ENCODE measurements around the gene ESRRB.

ESRRB gene

DNA sequence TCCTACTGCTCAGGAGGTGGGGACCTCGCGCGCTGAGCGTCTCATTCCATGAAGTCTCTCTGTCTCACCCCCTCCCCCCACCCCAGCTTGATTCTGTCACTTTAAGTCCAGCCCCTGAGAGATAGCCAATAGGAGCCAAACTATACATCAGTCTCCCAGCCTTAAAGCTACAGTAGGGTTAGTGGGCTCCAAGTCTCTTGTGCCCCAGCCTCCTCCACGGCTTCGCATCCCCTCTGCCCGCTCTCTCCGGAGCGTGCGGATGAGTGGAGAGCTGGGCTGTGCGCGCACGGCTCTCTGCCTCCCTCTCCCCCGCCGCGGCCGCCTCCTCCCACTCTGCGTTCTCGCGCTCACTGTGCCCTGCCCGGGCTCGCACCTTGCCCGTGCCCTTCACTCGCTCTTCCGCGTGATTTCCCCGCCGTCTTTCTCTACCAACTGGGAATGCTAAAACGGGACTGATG lies at the start of gene ESRRB:
Gene ESRRB, plus strand, starts transcription at position 191 of the 458 bp plus-strand sequence. Its CDS starts 265 bp downstream, at position 456.
- DNase-seq = no peak

GRCh38 chr14:76326918-76327689 lies 48.8 kb upstream of the ESRRB start:
- no peak for DNase-seq

DNA sequence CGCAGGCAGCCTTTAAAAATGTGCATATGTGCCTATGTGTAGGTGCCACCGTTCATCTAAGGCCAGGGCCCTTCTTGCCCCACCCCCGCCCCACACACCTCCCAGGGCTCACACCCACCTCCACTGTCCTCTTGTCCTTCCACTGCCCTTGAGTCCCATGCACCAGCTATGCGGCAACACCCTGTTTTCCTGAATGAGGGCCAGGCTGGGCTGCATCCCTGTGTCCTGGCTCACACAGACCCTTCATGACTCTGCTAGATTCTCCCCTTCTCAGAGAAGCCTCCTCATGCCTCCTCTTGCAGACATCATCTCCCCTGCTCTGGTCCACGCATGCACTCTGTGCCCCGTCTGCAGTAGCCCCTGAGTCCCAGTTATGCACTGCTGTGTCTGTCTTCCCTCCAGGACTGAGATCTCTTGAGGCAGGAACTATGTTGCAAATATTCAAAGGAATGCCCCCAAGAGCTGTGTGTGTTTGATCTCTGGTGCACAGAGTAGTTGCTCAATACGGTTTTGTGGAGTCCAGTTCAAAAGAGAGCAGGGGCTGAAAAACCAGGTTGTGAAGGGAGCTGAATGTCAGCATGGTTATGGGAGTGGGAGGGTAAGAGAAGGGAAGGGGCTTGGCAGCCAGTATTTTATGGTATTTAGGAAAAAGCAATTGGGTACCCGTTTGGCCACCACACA lies 47.3 kb upstream of the ESRRB start:
- DNase-seq = no peak

GRCh38 chr14:76329154-76329928 lies 46.6 kb upstream of the ESRRB start:
- DNase-seq = no peak

DNA sequence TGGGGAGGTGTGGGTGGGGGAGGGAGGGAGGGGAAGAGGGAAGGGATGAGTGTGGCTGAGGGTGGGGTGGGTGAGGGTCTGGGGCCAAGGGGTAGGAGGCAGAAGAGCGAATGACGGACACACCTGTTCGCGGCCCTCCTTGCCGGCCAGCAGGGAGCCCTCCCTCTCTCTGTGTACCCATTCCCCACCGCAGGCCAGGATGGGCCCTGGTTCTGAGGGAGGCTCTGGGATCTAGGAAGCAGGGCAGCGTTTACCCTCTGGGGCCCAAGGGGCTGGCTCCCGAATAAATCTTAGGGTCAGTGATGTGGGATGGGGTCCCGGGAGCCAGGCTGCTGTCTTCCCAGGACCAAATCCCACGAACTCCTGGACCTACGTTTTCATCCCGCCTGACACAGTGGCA lies 46.0 kb upstream of the ESRRB start:
- no peak for DNase-seq

GRCh38 chr14:76330411-76331327 lies 45.3 kb upstream of the ESRRB start:
- DNase-seq = no peak

DNA sequence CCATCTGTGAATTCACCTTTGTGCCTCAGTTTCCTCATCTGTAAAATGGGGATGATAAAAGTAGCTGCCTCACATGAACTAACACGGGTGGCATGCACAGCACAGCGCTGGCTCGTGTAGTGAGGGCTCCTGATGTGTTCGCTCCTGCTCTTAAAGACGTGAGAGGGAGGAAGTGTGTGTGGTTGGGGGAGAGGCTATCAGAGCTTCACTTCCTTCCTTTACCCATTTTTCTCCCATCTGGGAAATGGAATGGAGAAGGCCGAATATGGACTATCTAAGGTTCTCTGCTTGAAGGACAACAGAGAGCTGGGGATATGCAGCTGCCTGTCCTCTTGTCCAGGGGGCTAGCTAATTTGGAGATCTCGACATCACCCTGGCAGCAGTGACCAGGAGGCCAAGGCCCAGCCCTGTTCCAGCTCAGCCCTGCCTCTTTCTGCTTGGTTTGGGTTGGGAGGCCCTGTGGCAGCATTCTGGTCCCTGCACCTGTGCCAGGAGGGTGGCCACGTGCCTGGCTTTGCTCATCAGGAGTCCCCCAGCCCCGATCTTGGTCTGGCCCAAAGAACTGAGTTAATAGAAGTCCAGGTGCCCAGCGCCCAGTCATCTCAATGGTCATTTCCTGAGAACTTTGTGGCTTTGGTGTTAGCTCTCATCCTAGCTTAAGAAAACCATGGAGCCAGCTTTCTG lies 44.5 kb upstream of the ESRRB start:
- no peak for DNase-seq

GRCh38 chr14:76333664-76334063 lies 42.3 kb upstream of the ESRRB start:
- DNase-seq = no peak

GRCh38 chr14:76334316-76334715 lies 41.6 kb upstream of the ESRRB start:
- DNase-seq = no peak

DNA sequence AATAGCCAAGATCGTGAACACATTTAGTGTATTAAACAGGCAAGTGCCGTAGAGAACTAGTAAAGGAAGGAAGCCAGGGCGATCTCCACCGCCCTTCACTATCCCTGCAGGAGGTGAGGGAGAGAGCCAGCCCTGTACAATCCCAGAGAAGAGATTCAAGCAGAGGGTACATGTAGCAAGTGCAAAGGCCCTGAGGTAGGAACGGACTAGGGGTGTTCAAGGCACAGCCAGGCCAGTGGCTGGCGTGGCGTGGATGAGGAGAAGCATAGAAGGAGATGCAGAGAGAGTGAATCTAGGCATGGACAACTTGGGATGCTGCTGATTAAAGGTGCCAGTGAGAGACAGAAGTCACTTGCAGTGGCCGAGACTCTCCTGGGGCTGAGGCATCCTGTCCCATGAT lies 39.1 kb upstream of the ESRRB start:
- no peak for DNase-seq

DNA sequence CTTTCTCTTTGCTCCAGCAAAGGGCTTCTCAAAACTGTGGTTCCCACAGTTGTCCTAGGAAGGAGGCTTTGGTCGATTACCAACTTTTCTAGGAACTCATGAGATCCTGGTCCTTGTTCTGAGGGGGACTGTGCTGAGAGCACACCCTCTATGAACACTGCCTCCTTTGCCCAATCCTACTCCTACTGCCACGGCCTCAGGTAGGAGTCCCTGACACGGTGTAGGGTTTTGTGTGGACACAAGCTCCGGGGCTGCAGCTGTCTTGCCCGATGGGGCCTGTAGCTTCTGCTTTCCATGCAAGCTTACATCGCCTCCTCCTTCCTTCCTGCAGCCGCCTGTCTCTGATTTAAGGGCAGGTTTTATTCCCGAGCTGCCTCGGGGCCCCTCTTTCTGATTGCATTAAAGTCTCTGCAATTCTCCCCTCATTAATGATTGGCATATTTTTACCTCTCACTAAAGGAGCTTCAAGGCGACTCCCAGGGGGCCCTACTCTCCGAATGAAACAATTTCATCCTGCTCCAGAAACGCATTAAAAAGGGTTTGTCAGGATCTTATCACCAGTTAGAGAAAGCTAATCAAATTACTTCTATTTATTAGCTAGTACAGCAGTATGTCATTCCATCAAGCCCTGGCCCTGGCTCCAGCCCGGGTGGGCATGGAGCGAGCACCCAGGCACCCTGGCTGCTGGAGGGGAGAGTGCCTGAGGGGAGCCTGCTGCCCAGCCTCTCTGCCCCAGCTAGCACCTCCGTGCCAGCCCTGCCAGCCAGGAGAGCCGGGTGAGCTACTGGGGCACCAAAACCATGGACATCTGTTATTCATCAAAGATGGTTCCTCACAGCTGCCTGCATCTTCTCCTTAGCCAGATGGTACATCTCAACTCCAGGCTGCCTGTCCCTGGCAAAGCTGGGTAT lies 38.0 kb upstream of the ESRRB start:
- no peak for DNase-seq

DNA sequence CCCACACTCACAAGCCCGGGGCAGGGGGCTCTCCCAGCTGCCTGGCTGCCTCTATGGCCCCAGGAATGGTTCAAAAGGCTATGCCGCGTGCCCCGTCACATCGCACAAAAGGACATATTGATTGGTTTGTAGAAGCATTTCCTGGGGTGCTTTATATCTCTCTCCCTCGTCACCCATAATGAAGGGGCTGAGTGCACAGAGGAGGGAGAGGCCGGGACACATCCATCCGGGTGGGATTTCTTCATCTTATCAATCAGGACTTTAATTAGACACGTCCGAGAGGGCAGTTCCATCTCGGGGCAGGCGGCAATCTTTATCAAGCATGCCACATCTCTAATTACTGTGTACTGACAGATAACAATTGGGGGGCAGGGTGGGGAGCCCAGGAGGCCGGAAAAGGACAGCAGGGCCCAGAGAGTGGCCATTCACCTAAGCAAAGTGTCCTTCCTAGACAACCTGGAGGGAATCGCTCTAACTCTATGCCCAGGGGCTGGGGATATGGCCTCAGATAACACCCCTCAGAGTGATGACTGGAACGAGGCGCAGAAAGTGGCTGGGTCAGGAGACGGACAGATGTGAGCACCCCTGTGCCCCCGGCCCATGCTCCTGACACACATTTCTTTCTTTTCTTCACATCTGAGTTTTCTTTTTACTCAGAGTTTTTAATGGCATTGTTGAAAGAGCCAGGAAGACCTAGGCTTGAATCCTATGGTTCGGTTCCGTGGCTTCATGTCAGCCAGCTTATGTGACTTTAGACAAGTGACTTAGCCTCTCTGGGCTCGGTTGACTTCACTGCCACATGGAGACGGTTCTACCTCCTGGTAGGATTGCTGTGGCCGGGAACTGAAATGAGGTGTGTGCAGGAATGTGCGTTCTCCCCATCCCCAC lies 36.0 kb upstream of the ESRRB start:
- no peak for DNase-seq

DNA sequence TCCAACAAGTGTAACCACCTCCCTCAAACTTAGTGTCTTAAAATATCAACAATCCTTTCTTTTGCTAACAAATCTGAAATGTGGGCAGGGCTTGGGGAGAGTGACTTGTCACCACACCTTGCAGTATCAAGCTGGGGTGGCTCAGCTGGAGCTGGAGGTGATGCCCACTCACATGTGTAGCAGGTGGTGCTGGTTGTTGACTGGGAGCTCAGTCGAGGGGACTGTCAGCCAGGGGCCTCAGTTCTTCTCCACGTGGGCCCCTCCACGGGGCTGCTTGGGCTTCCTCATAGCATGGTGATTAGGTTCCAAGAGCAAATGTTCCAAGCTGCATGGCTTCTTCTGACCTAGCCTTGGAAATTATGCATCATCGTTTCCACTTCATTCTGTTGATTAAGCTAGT lies 32.6 kb upstream of the ESRRB start:
- DNase-seq = no peak

DNA sequence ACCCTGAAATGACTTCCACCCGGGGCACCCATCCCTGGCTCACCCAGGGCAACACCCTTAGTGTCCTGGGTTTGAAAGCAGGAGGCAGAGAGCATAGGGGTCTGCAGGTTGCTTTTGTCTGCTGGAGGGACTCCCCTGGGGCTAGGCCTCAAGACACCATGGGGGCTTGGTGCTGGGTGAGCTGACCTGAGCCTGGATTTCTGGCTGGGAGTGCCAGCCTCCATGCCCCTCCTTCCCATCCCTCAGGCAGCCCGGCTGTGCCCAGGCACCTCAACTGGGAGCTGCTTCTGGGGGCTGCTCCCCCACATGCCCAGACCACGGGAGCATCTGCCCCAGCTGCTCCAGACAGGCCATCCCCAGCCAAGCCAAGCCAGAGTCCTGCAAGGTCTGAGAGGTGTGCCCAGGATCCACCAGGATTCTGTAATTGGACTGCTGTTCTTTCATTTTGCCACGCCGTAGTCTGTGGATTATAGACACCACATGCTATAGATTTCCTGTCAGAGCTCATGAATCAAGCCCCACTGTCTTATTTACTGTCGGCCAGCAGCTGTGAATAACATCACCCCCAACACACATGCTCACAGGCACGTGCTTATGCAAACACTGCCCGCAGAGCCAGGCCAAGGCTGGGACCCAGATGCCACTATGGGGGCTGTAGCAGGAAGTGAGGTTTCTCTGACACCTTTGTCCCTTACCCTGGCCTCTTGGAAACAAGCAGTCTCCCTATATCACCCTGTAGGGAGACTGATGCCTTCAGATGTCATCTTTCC lies 29.4 kb upstream of the ESRRB start:
- DNase-seq = peak; percentile 87

- DNase-seq = peak; percentile 22
Observed at GRCh38 chr14:76348898-76349297, 27.0 kb upstream of the ESRRB start.

DNA sequence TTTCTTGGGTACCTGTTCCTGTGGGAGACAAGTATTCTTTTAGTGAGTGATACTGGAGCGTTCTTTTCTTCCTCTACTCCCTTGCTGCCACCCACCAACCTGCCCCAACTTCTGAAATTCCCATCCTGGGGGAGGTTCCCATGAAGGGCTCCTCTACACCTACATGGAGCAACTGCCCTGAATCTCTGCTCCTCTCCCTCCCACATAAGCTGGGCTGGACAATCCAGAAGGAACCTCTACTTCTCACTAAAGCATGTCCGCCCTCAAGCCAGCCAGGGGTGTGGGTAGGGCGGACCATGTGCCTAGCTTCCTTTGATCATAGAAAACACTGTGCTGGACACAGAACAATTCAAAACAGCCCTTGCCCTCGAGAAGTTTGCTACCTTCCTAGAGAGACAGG lies 25.9 kb upstream of the ESRRB start:
- DNase-seq = no peak

- no peak for DNase-seq
Observed at GRCh38 chr14:76350671-76351070, 25.3 kb upstream of the ESRRB start.

DNA sequence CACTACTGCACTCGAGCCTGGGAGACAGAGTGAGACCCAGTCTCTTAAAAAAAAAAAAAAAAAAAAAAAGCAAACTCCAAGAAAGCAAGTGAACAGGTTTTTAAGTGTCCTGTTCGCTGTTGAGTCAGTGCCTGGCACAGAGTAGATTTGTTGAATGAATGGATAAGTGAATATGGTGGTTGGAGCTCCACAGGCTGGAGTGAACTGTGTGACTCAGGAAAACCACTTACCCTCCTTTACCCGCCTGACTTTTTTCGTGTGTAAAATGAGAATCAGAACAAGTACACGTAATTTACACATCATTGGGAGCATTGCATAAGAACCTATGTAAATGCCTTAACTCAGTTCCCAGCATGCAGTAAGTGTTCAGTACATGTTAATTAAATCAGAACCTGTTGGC lies 24.0 kb upstream of the ESRRB start:
- no peak for DNase-seq
